GM21381 (cell line): ENCODE measurements around the gene FXYD1.
"Not testable (repeated sequence)": the region's sequence is repeated elsewhere in the genome, so short reads cannot be mapped to it uniquely, and the experiment has no call there.

Source experiments
- ATAC-seq: cut with Tn5 transposase; IDR thresholded peaks from one replicate; pipeline ENCODE4 v1.9.1; 2021; ENCODE audit warnings: mild to moderate bottlenecking, moderate library complexity; ENCODE audit not compliant: unreplicated experiment

The FXYD1 gene

DNA sequence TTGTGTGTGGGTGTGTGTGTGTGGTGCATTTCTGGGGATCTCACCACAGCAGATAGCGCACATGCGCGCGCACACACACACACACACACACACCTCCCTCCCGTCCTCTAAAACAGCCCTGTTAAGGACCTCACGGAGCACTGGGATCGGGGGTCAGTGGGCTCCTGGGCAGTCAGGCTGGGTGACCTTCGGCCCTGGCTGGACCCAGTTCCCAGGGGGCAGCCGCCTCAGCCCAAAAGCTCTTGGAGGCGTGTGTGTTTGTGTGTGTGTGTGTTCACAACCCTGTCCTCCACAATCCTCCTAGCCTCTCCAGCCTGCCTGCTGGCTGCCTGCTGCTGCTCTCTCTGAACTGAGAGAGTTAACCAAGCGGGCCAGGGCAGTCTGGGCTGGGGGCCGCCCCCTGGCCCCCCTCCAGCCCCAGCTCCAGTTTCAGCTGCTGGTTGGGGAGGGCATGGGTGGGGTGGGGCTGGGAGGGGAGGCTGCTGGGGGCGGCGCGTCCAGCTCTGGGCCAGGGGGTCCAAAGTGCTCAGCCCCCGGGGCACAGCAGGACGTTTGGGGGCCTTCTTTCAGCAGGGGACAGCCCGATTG lies at the start of gene FXYD1:
FXYD1 (plus strand) TSS at position 520 of the 588 bp plus-strand sequence. CDS start 1,256 bp downstream, outside the sequence.
- no peak for ATAC-seq

DNA sequence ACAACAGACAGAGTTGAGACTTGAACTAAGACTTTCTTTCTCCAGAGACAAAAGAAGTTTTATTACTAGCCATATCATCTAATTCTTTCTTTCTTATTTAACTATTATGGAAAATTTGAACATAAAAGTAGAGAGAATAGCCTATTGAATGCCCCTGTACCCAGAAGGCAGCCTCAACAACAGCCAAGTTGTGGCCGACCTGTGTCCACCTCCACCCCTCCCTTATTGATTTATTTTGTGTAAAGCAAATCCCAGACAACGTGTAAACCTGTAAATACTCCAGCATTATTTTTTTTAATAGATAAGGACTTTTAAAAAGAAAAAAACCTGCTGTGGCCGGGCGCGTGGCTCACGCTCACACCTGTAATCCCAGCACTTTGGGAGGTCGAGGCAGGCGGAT lies 49.1 kb upstream of the FXYD1 start:
- no peak for ATAC-seq

DNA sequence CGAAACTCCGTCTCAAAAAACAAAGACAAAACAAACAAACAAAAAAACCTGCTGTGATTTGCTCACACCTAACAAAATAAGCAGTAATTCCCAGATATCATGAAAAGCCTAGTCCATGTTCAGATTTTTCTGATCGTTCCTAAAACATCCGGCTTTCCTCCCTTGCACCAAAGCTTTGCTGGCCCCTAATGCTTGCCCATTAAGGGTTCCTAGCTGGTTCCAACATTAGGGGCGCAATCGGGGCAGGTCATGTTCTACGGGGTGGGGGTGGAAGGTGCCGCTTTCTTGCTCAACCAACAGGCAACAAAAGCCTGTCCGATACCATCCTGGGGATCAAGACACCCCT lies 48.5 kb upstream of the FXYD1 start:
- no peak for ATAC-seq

DNA sequence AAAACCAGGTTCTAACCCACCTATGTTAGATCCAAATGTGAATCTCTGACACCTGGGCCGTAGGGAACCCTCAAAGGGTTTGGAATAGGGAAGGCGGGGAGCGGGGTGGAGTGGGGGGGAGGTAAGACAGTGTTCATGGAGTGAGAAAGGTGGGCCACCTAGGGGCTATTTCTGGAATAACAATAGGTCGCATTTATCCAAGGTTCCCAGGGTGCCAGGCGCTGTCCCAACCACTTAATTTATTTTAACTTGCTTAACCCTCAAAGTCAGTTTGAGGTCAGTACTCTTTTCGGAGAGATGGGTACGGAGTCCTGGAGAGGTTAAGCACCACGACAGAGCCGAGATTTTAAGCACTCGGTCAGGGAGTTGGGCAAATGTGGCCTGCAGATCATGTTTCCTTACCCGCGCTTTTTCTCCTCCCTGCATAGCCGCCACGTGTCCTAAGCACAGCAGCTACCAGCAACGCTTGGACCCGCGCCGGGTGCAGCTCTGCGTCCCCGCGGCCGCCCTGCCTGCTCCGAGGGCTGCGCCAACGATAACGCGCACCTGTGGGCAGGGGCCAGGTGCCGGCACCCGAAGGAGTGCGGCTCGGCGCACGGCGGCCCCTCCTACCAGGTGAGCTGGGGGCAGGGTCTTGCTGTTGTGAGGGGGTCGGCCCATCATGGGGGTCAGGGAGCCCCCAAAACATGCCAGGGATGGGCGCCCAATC lies 48.0 kb upstream of the FXYD1 start:
- no peak for ATAC-seq

DNA sequence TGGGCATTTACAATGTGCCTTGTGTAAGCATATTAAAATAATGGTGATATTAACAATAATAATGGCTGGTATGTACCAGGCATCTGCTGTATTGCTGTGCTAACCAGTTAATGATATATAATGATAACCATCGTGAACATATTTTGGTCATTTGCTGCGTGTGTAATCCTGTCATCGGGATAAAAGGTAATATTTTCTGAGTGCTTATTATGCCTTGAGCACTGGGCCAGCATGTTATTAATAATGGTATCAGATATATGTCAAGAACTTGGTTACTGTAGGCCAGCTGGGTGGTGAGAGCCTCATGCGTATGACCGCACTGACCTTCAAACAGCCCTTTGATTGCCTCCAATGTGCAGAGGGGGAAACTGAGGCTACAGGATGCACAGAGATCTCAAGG lies 45.2 kb upstream of the FXYD1 start:
- no peak for ATAC-seq

DNA sequence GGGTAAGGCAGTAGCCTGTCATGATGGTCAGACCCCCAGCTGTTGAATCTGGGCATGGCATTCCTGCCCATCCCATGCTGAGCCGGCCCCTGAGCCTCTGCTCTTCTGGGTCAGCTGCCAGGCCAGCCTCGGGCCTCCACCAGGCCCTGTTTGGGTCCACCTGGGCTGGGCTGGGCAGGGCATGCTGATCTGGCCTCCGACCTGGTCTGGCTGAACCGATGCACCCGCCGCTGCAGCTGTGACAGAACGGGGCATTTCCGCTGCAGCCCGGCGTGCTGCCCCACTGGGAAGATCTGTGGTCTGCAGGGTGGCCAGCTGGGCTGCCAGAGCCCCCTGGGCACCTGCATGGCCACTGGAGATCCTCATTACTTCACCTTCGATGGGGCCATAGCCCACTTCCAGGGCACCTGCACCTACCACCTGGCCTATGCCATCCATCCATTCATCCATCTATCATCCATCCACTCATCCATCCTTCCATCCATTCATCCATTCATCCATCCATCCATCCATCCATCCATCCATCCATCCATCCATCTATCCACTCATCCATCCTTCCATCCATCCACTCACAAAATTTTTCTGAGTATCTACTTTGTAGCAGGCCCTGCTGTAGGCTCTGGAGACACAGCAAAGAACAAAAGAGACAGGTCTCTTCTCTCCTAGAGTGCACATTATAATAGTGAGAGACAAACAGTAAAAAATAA lies 44.5 kb upstream of the FXYD1 start:
- ATAC-seq, result no peak

DNA sequence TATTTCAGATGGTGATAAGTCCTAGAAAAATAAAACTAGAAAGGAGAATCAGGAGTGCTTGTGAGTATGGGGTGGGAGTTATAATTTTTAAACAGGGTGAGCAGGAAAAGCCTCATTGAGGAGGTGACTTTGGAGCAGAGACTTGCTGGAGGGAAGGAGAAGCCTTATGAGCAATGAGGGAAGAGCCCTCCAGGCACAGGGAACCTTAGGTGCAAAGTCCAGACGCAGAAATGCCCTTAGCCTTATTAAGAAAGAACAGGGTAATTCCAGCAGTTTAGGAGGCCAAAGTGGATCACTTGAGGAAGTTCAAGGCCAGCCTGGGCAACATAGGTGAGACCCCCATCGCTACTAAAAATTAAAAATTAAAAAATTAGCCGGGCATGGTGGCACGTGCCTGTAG lies 44.0 kb upstream of the FXYD1 start:
- ATAC-seq, result no peak

DNA sequence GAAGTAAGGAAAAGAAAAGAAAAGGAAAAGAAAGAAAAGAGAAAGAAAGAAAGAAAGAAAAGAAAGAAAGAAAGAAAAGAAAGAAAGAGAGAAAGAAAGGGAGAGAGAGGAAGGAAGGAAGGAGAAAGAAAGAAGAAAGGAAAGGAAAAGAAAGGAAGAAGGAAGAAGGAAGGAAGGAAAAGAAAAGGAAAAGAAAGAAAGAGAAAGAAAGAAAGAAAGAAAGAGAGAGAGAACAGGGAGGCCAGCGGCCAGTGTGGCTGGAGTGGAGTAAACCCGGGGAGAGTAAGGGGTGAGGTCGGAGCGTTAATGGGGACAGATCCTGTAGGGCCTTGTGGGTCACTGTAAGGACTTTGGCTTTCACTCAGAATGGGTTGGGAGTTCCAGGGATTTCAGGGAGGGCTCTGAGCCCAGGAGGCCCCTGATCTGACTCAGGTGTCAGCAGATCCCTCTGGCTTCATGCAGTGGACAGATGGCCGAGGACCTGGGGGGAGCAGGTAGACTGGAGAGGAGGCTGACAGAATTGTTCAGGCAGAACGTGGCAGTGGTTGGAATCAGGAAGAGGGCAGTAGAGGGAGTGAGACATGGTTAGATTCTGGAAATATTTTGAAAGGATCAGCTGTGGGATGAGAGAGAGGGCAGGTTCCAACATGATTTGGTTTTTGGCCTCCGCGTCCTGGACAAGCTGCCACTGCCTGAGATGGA lies 42.8 kb upstream of the FXYD1 start:
- no peak for ATAC-seq

DNA sequence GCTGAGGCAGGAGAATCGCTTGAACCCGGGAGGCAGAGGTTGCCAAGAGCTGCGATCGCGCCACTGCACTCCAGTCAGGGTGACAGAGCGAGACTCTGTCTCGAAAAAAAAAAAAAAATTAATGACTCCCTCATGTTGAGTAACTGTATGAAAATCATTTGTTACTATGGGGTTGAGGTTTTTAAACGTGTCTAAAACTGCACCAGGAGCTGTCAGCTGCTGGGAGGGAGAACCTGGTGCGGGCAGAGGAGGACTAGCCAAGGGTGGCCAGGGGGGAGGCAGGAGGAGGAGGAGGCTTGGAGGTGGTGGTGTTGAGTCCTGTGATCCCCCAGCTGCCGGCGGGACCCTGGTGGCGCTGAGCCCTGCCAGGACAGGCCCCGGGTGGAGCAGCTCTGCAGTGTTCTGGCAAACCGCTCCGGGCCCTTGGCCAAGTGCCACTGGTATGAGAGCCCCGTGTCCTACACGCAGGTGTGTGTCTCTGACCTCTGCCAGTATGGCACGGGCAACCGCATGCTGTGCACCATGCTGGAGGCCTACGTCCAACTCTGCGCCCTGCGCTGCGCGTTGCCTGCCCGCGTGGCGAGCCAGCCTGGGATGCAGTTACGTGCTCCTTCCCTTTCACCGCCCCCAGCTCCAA lies 40.1 kb upstream of the FXYD1 start:
- no peak for ATAC-seq

DNA sequence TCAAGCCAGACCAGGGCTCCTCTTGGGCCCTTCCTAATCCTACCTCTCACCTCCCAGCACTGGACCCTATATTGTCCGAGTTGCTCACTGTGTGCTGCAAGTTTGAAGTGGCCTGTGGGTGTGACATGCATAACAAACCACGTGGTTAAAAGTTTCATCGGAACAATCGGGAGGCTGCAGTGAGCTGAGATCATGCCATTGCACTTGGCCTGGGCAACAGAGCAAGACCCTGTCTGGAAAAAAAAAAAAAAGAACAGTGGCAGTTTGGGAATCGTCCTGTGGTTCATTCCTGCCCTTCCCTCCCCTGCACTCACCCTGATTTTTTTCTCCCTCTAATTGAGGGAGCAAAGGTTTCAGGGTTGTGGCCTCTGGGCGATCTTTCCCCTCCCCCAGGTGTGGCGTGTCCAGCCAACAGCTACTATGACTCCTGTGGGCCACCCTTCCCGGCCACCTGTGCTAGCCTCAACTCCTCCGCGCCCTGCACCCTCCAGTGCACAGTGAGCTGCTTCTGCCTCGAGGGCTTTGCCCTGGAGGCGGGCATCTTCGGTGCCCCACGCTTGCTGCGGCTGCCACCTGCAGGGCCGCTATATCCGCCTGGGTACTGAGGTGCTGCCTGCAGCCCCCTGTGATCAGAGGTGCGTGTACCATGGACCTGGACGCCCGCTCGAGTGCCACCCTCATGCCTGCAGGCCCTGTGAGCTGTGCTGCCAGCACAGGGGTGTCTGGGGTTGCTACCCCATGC lies 39.3 kb upstream of the FXYD1 start:
- ATAC-seq, result no peak

DNA sequence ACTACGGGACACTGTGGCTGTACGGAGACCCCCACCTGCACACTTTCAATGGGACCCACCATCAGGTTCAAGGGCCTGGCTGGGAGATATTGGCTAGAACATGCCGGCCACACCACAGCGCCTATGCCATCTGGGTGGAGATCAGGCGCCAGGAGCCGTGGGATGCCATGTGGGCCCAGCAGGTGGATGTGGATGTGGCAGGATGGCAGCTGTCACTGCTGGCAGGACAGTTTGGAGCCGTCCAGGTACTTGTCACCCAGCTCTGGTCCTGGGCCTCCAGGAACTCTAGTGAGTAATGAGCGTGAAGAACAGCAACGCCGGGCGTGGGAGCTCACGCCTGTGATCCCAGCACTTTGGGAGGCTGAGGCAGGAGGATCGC lies 38.7 kb upstream of the FXYD1 start:
- ATAC-seq, result no peak

DNA sequence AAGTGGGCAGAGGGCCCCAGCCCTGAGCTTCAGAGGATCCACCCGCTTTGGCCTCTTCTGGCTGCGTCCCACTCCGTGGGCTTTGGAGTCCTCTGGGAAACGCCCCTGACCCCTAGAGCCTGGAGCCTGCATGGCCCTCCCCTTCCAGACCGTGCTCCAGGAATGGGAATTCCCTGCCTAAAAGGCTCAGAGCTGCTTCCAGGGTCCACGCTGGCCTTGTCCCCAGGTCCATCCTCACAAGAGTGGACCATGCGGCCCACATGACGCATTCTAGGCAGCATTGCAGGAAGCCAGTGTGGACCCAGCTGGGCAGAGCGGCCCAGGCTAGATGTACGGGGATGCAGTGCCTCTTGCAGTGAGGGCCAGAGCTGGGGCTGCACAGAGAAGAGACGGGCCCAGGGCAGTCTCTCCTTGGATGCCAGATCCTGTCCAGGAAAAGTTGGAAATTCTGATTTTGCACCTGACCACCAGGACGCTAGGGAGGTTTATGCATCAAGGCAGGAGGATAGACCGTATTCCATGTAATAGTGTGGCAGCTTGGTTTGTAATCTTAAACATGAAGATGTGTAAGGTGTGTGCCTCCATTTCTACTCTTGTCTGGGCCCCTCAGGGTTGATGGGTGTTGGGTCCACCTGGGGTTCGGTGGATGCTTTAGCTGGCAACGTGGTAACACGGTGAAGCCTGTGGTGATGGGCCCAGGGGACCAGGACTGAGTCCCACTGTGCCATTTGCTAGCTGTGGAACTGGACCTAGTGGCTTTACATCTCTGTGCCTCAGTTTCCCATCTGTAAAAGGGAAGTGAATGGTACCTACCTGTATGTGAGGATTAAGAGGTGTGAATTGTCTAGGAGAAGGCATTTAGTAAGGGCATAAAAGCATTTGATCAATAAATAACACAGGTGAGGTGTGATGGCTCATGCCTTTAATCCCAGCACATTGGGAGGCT lies 37.8 kb upstream of the FXYD1 start:
- ATAC-seq, result no peak

DNA sequence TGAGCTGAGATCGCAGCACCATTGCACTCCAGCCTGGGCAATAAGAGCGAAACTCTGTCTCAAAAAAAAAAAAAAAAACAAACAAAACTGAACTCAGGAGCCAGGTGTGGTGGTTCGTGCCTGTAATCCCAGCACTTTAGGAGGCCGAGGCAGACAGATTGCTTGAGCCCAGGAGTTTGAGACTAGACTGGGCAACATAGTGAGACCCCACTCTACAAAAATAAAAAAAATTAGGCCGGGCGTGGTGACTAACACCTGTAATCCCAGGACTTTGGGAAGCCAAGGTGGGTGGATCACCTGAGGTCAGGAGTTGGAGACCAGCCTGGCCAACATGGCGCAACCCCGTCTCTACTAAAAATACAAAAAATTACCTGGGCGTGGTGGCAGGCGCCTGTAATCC lies 36.7 kb upstream of the FXYD1 start:
- not testable (repeated sequence) for ATAC-seq

DNA sequence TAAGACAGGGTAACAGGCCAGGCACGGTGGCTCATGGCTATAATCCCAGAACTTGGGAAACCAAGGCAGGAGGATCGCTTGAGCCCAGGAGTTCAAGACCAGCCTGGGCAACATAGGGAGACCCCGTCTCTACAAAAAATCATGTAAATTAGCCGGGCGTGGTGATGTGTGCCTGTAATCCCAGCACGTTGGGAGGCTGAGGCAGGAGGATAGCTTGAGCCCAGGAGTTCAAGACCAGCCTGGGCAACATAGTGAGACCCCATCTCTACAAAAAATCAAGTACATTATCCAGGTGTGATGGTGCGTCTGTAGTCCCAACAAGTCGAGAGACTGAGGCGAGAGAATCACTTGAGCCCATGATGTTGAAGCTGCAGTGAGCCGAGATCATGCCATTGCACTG lies 35.0 kb upstream of the FXYD1 start:
- not testable (repeated sequence) for ATAC-seq

DNA sequence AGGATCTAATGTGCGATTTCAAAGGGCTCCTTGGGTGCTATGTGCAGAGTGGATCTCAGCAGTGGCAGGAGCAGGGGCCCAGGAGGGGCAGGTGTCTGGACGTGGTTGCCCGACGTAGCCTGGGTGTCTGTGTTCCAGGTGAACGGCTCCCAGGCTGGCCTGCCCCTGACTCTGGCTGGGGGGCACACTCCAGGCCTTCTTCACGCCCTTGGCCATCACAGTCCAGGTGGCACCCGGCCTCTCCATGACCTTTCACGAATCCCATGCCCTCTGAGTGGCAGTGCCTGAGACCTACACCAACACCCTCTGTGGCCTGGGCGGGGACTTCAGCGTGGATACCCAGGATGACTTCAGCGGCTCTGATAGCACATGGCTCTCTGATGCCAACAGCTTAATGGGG lies 34.3 kb upstream of the FXYD1 start:
- no peak for ATAC-seq

DNA sequence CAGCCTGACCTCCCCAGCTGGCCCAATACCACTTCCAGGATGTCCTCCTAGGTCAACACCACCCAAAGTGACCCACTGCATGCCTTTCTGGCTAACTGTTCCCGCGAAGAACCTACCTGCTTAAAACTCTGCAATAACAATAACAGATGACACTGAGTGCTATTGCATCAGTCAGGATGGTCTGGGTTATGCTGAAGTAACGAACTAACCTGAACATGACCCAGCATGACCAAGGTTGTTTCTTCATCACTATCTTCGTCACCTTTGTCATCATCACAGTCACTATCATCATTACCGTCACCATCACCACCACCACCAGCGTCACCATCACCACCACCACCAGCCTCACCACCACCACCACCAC lies 33.6 kb upstream of the FXYD1 start:
- no peak for ATAC-seq

DNA sequence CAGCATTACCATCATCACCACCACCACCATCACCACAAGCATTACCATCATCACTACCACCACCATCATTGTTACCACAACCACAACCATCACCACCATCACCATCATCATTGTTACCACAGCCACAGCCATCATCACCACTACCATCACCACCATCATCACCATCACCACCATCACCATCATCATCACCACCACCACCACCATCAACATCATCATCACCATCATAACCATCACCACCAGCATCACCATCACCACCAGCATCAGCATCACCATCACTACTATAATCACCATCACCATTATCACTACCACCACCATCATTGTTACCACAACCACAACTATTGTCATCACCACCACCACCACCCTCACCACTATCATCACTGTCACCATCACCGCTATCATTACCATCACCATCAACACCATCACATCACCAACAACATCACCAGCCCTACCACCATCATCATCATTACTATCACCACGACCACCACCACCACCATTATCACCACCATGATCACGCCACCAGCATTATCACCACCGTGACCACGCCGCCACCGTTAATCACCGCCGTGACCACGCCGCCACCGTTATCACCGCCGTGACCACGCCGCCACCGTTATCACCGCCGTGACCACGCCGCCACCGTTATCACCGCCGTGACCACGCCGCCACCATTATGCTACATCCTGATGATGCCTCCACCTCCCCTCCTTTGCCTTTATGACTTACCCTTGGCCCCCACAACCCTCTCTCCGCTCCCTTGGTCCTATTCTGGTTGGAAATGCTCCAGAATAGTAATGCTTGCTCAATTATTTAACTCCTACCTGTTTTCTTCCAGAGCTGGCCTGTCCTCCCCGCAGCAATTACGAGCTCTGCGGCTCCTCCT lies 33.0 kb upstream of the FXYD1 start:
- no peak for ATAC-seq

DNA sequence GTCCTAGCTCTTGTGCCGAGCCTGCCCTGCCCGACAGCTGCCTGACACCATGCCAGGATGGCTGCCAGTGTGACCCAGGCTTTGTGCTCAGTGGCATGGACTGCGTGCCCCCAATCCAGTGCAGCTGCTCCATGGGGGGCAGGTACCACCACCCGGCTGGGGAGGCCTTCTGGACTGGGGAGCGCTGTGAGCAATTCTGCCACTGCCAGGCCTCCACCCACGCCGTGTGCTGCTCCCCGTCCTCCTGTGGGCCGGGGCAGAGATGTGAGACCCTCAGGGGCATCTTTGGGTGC lies 32.4 kb upstream of the FXYD1 start:
- ATAC-seq, result no peak
